Mesodermal cell (in vitro differentiated cells): ENCODE results near the gene ZNF358.

Experiments used
- H3K27ac ChIP-seq: 2 replicates; pipeline ENCODE4 v1.7.0; 2013; ENCODE audit warnings: mild to moderate bottlenecking, low read depth, low read length, moderate library complexity; ENCODE audit not compliant: severe bottlenecking
- H3K36me3 ChIP-seq: 2 replicates; pipeline ENCODE4 v1.7.1; 2013; ENCODE audit warnings: mild to moderate bottlenecking, low read length, moderate library complexity; ENCODE audit not compliant: control insufficient read depth, insufficient read depth
- H3K4me1 ChIP-seq: one replicate; pipeline ENCODE4 v1.7.1; 2013; ENCODE audit warnings: mild to moderate bottlenecking, low read length; ENCODE audit not compliant: insufficient read depth, control insufficient read depth, poor library complexity, severe bottlenecking
- H3K4me3 ChIP-seq: 2 replicates; pipeline ENCODE4 v1.7.0; 2013; ENCODE audit warnings: low read length, control low read depth, mild to moderate bottlenecking; ENCODE audit not compliant: insufficient read depth, poor library complexity, severe bottlenecking; ENCODE audit errors: extremely low read depth
- H3K9me3 ChIP-seq: 2 replicates; pipeline ENCODE4 v1.7.1; 2013; ENCODE audit warnings: mild to moderate bottlenecking, low read length, moderate library complexity; ENCODE audit not compliant: control insufficient read depth
- WGBS, 2 experiments: methylation state at CpG; one replicate each; pipeline ENCODE4 v1.1.5; 2013; ENCODE audit warnings: missing lambda C conversion rate in 2 of 2; ENCODE audit not compliant: insufficient coverage in 2 of 2; 5-methylcytosine and 5-hydroxymethylcytosine counted together

The ZNF358 gene

DNA sequence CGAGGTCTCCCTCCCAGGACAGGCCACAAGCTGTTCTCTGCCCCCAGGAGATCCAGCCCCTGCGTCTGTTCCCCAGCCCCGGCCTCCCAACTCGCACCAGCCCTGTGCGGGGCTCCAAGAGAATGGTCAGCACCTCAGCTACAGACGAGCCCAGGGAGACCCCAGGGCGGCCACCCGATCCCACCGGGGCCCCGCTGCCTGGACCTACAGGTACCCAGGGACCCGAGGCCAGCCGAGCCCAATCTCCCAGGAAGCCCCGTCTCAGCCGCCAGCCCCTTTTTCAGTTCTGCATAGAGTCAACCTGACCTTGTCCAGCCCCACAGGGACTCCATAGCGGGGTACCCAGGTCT lies 25.5 kb downstream of the ZNF358 start:
- no peaks in the 10 kb centered on the region for H3K9me3 ChIP-seq
- WGBS, 2 experiments, result 90 to 93% methylated on average over 15 of the region's 15 CpGs
- H3K4me3 ChIP-seq, result no peak overlapping the region
- H3K4me1 ChIP-seq, result peaks cover 6% of the 10 kb centered on the region
- no peak overlapping the region for H3K27ac ChIP-seq
- peaks cover 81% of the 10 kb centered on the region for H3K36me3 ChIP-seq

DNA sequence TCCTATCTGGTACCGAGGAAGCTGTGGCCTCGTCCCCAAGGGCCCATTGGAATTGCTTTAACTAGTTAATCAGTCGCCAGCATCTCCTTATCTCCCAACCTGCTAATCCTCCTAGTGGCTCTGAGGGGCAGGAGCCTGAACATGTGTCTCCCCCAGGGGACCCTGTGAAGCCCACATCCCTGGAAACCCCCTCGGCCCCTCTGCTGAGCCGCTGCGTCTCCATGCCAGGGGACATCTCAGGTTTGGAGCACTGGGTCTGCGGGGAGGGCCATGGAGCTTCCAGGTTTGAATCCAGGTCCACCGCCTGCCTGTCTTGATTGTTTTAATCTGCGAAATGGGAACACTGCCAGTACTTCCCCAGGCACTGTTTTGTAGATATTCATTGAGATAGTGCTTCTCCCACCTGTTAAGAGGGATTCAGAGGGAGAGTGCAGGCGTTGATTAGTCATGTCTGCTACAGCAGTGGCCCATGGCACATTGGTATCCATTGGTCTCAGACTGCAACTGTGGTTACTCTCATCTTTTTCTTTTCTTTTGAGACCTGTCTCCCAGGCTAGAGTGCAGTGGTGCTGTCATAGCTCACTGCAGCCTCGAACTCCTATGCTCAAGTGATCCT lies 26.0 kb downstream of the ZNF358 start:
- Histone ChIP-seq H3K4me1 (peaks cover 6% of the 10 kb centered on the region), H3K9me3 (no peaks in the 10 kb centered on the region), H3K27ac (no peak overlapping the region), H3K4me3 (no peak overlapping the region), H3K36me3 (peaks cover 76% of the 10 kb centered on the region)
- 89 to 97% methylated on average over 11 of the region's 11 CpGs for WGBS, 2 experiments

DNA sequence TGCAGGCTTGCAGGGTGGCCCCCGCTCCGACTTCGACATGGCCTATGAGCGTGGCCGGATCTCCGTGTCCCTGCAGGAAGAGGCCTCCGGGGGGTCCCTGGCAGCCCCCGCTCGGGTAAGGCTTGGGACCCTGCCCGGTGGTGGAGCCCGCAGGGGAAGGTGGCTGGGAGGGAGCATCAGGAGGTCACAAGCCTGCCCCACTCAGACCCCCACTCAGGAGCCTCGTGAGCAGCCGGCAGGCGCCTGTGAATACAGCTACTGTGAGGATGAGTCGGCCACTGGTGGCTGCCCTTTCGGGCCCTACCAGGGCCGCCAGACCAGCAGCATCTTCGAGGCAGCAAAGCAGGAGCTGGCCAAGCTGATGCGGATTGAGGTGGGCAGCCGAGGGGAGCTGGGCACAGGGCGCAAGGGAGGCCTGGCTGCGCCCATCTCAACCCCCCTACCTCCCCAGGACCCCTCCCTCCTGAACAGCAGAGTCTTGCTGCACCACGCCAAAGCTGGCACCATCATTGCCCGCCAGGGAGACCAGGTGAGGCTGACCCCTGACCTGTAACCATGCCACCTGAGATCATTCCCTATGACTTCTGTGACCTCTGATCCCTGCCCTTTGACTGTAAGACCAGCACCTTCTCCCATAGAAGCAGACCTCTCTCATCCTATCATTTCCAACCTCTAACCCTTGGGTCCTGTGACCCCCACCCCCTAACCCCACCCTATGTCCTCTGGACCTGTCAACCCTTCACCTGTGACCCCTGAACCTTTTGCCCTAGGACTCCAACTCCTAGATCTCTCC lies 26.8 kb downstream of the ZNF358 start:
- WGBS, 2 experiments, result 93 to 97% methylated on average over 15 to 18 of the region's 24 CpGs
- Histone ChIP-seq H3K27ac (no peak overlapping the region), H3K4me3 (no peak overlapping the region), H3K36me3 (peaks cover 68% of the 10 kb centered on the region), H3K4me1 (peaks cover 6% of the 10 kb centered on the region), H3K9me3 (no peaks in the 10 kb centered on the region)

DNA sequence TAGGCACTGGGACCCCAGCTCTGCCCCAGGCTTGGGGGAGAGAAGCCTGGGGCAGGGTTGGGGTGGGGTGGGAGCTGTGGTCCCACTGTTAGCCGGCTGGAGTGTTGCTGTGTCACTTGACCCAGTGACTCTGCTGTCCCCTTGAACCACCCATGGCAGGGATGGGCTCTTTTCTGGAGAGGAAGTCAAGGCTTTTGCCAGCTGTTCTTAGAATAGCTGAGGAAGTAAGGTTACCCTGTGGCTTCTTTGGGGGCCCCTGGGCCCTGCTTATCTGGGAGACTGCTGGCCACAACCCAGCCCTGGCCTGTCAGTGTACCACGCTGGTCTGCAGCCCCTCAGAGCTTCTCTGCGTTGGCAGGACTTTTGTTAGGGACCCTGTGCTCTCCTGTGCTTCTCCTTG lies 28.7 kb downstream of the ZNF358 start:
- WGBS, 2 experiments, result 91 to 94% methylated on average over 3 of the region's 3 CpGs
- Histone ChIP-seq H3K4me3 (no peak overlapping the region), H3K4me1 (peaks cover 6% of the 10 kb centered on the region), H3K36me3 (peaks cover 60% of the 10 kb centered on the region), H3K27ac (no peak overlapping the region), H3K9me3 (no peaks in the 10 kb centered on the region)

DNA sequence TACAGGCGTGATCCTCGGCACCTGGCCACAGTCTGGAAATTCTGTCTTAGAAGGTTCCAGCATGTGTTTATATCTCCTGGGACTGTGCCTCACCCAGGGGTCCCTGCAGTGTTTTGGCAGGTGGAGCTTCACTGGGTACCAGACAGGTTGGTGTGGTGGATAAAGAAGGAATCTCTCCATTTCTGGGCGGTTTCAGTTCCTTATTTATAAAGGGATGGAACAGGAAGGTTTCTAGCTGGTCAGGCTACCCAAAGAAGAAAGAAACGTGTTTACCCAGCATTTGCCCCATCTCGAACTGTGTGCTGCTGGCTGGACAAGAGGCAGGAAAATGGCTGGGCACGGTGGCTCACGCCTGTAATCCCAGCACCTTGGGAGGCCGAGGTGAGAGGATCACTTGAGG lies 29.4 kb downstream of the ZNF358 start:
- H3K27ac ChIP-seq, result no peak overlapping the region
- H3K4me3 ChIP-seq, result no peak overlapping the region
- WGBS, 2 experiments, result 90 to 100% methylated on average over 7 to 8 of the region's 8 CpGs
- peaks cover 61% of the 10 kb centered on the region for H3K36me3 ChIP-seq
- H3K4me1 ChIP-seq, result peaks cover 6% of the 10 kb centered on the region
- no peaks in the 10 kb centered on the region for H3K9me3 ChIP-seq

DNA sequence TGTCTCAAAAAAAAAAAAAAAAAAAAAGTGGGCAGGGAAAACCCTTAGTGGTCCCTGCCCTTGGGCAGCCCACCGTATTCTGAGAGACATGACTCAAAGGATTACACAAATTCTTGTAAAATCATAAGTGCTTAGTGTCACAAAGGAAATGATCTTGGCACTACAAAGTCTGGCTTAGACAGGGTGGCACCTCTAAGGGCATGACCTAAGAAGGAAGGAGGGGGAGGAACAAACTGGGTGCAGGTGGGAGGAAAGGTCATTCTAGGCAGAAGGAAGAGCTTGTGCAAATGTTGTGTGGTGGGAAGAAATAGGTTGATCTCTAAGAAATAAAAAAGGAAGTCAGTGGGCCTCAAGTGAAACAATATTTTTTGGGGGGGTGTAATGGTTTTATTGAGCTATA lies 30.0 kb downstream of the ZNF358 start:
- peaks cover 63% of the 10 kb centered on the region for H3K36me3 ChIP-seq
- 100% methylated on average over 1 of the region's 1 CpG; no CpG with 5 or more reads in 1 of the 2 experiments for WGBS, 2 experiments
- H3K4me3 ChIP-seq, result no peak overlapping the region
- no peak overlapping the region for H3K27ac ChIP-seq
- no peaks in the 10 kb centered on the region for H3K9me3 ChIP-seq
- H3K4me1 ChIP-seq, result peaks cover 3% of the 10 kb centered on the region

DNA sequence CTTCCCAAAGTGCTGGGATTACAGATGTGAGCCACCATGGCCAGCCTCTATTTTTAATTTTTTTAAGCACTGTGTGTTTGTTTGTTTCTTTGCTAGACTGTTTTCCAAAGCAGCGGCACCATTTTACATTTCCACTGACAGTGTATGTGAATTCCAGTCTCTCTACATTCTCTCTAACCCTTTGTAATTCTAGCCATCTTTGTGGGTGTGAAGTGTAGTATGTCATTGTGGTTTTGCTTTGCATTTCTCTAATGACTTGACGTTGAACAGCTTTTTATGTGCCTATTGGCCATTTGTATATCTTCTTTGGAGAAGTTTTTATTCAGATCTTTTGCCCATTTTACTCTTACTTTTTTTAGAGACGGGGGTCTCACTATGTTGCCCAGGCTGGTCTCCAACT lies 31.3 kb downstream of the ZNF358 start:
- H3K9me3 ChIP-seq, result no peaks in the 10 kb centered on the region
- peaks cover 61% of the 10 kb centered on the region for H3K36me3 ChIP-seq
- no peaks in the 10 kb centered on the region for H3K4me1 ChIP-seq
- H3K4me3 ChIP-seq, result no peak overlapping the region
- H3K27ac ChIP-seq, result no peak overlapping the region
- 96 to 100% methylated on average over 1 to 2 of the region's 3 CpGs for WGBS, 2 experiments

DNA sequence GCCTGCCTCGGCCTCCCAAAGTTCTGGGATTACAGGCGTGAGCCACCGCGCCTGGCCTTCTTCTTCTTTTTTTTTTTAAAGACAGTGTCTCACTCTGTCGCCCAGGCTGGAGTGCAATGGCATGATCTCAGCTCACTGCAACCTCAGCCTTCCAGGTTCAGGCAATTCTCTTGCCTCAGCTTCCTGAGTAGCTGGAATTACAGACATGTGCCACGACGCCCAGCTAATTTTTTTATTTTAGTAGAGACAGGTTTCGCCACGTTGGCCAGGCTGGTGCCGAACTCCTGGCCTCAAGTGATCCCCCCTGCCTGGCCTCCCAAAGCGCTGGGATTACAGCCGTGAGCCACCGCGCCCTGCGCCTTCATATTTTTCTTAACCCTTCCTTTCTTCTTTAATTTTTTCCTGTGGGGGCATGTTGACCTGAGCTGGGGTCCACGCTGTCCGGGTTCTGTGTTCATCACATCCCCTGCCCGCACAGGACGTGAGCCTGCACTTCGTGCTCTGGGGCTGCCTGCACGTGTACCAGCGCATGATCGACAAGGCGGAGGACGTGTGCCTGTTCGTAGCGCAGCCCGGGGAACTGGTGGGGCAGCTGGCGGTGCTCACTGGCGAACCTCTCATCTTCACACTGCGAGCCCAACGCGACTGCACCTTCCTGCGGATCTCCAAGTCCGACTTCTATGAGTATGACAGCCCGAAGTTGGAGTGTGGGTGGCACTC lies 33.7 kb downstream of the ZNF358 start:
- Histone ChIP-seq H3K27ac (no peak overlapping the region), H3K4me3 (no peak overlapping the region), H3K36me3 (peaks cover 66% of the 10 kb centered on the region), H3K9me3 (no peaks in the 10 kb centered on the region), H3K4me1 (no peaks in the 10 kb centered on the region)
- 91 to 95% methylated on average over 36 of the region's 36 CpGs for WGBS, 2 experiments

DNA sequence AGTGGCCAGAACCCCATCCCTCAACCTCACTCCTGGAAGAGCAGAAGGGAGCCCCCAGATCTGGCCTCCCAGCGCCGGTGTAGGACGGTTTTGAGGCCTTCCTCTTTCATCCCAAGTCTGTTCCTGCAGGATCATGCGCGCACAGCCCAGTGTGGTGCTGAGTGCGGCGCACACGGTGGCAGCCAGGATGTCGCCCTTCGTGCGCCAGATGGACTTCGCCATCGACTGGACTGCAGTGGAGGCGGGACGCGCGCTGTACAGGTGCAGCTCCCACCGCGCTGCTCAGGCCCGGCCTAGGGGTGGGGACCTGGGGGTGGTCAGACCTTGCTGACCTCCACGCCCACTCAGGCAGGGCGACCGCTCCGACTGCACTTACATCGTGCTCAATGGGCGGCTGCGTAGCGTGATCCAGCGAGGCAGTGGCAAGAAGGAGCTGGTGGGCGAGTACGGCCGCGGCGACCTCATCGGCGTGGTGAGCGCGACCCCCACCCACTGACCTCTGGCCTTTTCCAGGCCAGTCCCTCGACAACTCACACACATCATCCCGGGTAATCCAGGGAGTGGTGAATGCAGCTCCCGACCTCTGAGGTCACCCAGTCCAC lies 34.4 kb downstream of the ZNF358 start:
- H3K9me3 ChIP-seq, result no peaks in the 10 kb centered on the region
- H3K27ac ChIP-seq, result no peak overlapping the region
- H3K4me1 ChIP-seq, result no peaks in the 10 kb centered on the region
- WGBS, 2 experiments, result 97% methylated on average over 35 to 41 of the region's 41 CpGs
- H3K4me3 ChIP-seq, result no peak overlapping the region
- peaks cover 66% of the 10 kb centered on the region for H3K36me3 ChIP-seq

DNA sequence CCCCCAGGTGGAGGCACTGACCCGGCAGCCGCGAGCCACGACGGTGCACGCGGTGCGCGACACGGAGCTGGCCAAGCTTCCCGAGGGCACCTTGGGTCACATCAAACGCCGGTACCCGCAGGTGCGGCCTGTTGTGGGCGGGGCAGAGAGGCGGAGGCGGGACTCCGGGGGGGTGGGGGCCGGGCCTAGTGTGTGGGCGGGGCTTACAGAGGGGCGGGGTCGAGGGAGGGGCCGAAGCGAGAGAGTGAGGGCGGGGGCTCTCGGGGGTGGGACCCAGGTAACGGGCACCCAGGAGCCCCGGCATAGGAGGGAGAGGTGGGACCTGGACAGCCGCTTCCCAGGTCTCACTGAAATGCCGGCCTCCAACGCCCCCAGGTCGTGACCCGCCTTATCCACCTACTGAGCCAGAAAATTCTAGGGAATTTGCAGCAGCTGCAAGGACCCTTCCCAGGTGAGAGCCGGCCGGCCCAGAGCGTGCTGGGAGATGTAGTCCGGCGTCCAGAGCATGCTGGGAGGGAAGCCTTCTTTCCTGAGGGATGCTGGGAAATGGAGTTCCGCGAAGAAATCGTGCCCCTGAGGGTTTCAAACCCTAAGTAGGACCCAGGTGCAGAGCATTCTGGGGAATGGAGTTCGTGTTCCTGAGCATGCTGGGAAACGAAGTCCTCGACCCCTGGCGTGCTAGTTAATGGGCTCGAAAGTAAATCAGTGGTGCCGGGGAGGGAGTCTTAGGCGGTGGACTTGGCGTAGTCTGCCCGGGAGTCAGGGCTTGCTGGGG lies 35.3 kb downstream of the ZNF358 start:
- WGBS, 2 experiments, result 74 to 76% methylated on average over 37 to 42 of the region's 51 CpGs
- Histone ChIP-seq H3K27ac (no peak overlapping the region), H3K4me3 (no peak overlapping the region), H3K36me3 (peaks cover 69% of the 10 kb centered on the region), H3K9me3 (no peaks in the 10 kb centered on the region), H3K4me1 (no peaks in the 10 kb centered on the region)
